B cell (primary cell): Measurements from ENCODE around the gene PDGFC. TPM values are rescaled to one million over a fixed set of nuclear protein-coding genes. Genes with fewer than 3 reads are reported as not detected.

Source experiments
- ATAC-seq: fragments of 200-7000 bp; cut with Tn5 transposase; one replicate; pipeline ENCODE4 v1.10.0; 2021; ENCODE audit warnings: low read depth, mild to moderate bottlenecking, moderate number of reproducible peaks, moderate library complexity
- CTCF ChIA-PET: fragments of 350-600 bp; sonication (Branson Sonifier 250); formaldehyde crosslinking; loops from one replicate; lab custom pipeline; 2021; ENCODE audit warnings: antibody characterized with exemption, inconsistent platforms; lab: Charles Lee
- POLR2A ChIA-PET: fragments of 350-600 bp; sonication (Branson Sonifier 250); formaldehyde crosslinking; loops from one replicate; lab custom pipeline; 2021; ENCODE audit warnings: antibody characterized with exemption; lab: Charles Lee
- DNase-seq: peaks from one replicate; pipeline ENCODE4 v3.0.0; 2013
- H2AFZ ChIP-seq: 2 replicates; pipeline ENCODE4 v1.6.1; 2012; ENCODE audit warnings: mild to moderate bottlenecking, low read depth, low read length; ENCODE audit not compliant: insufficient read depth, poor library complexity, severe bottlenecking
- H3K27ac ChIP-seq, 2 donors: 1 replicate in 1 of 2; 2 replicates in 1 of 2; pipeline ENCODE4 v1.5.1; 2012 to 2013; ENCODE audit warnings: low read length in 2 of 2, mild to moderate bottlenecking in 2 of 2, moderate library complexity in 1 of 2
- H3K27me3 ChIP-seq, 4 experiments: fragments of 200-600 bp in 1 of 4; sonication (generic) in 1 of 4; replicated peaks in 1 of 4; 1 replicate in 2 of 4; 2 replicates in 2 of 4; pipeline versions ENCODE4 v1.6.1 to v1.7.0; 2013 to 2016; ENCODE audit warnings: low read length in 3 of 4, mild to moderate bottlenecking in 2 of 4, mixed read lengths in 1 of 4, moderate library complexity in 1 of 4; ENCODE audit not compliant: insufficient read depth in 4 of 4, control insufficient read depth in 3 of 4; ENCODE audit errors: control extremely low read depth in 1 of 4
- H3K36me3 ChIP-seq, 2 experiments: replicated peaks in 1 of 2; 1 replicate in 1 of 2; 2 replicates in 1 of 2; pipeline versions ENCODE4 v1.6.1 to v1.7.1; 2013; ENCODE audit warnings: low read length in 1 of 2; ENCODE audit not compliant: insufficient read depth in 2 of 2, control insufficient read depth in 1 of 2; ENCODE audit errors: control extremely low read depth in 1 of 2, extremely low read depth in 1 of 2
- H3K4me1 ChIP-seq, 2 donors: fragments of 200-600 bp in 1 of 2; sonication (generic) in 1 of 2; 1 replicate in 1 of 2; 2 replicates in 1 of 2; pipeline versions ENCODE4 v1.5.1 to v1.6.1; 2013 to 2017; ENCODE audit warnings: low read length in 2 of 2; ENCODE audit not compliant: control insufficient read depth in 2 of 2, insufficient read depth in 2 of 2
- H3K4me2 ChIP-seq: replicated peaks from 2 replicates; pipeline ENCODE3; 2012; ENCODE audit warnings: mild to moderate bottlenecking, low read depth, low read length; ENCODE audit not compliant: poor library complexity, severe bottlenecking
- H3K4me3 ChIP-seq, 5 experiments: fragments of 200-600 bp in 1 of 5; sonication (generic) in 1 of 5; 1 replicate in 3 of 5; 2 replicates in 2 of 5; pipeline versions ENCODE4 v1.5.1 to v1.7.0; 2011 to 2016; ENCODE audit warnings: low read length in 4 of 5, mild to moderate bottlenecking in 4 of 5, low read depth in 2 of 5, control low read depth in 1 of 5, moderate library complexity in 1 of 5; ENCODE audit not compliant: insufficient read depth in 1 of 5; ENCODE audit errors: control extremely low read depth in 1 of 5, extremely low read depth in 1 of 5
- H3K79me2 ChIP-seq: fragments of 200-600 bp; sonication (generic); one replicate; pipeline ENCODE4 v1.6.0; 2016; ENCODE audit warnings: low read length; ENCODE audit not compliant: control insufficient read depth, insufficient read depth
- H3K9ac ChIP-seq: fragments of 200-600 bp; sonication (generic); 2 replicates; pipeline ENCODE4 v1.6.1; 2017; ENCODE audit warnings: mild to moderate bottlenecking, low read length, moderate library complexity
- H3K9me3 ChIP-seq, 3 donors: one replicate each; pipeline versions ENCODE4 v1.6.1 to v1.7.1; 2013; ENCODE audit warnings: low read length in 2 of 3; ENCODE audit not compliant: control insufficient read depth in 2 of 3, insufficient read depth in 1 of 3; ENCODE audit errors: control extremely low read depth in 1 of 3
- H4K20me1 ChIP-seq: 2 replicates; pipeline ENCODE4 v1.6.0; 2012; ENCODE audit warnings: mild to moderate bottlenecking, low read length; ENCODE audit not compliant: insufficient read depth, control insufficient read depth, poor library complexity, severe bottlenecking
- H3K27ac Mint-ChIP-seq: one replicate; pipeline ENCODE4 v1.8.0; 2021; ENCODE audit warnings: mixed read lengths
- H3K27me3 Mint-ChIP-seq: one replicate; pipeline ENCODE4 v1.8.0; 2021; ENCODE audit warnings: mixed read lengths
- H3K4me1 Mint-ChIP-seq: one replicate; pipeline ENCODE4 v1.8.0; 2021; ENCODE audit warnings: mixed read lengths
- H3K4me3 Mint-ChIP-seq: one replicate; pipeline ENCODE4 v1.8.0; 2021; ENCODE audit warnings: mixed read lengths
- H3K9me3 Mint-ChIP-seq: one replicate; pipeline ENCODE4 v1.8.0; 2022; ENCODE audit warnings: mixed read lengths; ENCODE audit not compliant: insufficient read depth
- EZH2 ChIP-seq: IDR thresholded peaks from 2 replicates; pipeline ENCODE4 v1.6.1; 2012; ENCODE audit warnings: borderline replicate concordance, low read depth, mild to moderate bottlenecking, moderate library complexity, low read length; ENCODE audit not compliant: insufficient read depth, poor library complexity, severe bottlenecking
- WGBS: methylation state at CpG from one replicate; pipeline ENCODE4 v1.1.5; 2013; ENCODE audit warnings: missing lambda C conversion rate; ENCODE audit not compliant: insufficient coverage; 5-methylcytosine and 5-hydroxymethylcytosine counted together
- intact Hi-C: fragments of 100-400 bp; cut with micrococcal nuclease; formaldehyde crosslinking; loops from one replicate; pipeline ENCODE4 v1.10.0; 2022
- polyA plus RNA-seq: library from polyadenylated mRNA; depleted of rRNA; stranded (reverse); fragments of >200 nt; gene quantifications from 2 replicates; pipeline ENCODE4 v1.2.3, GENCODE V29; 2012
- total RNA-seq, 2 donors: library from RNA; stranded (reverse); fragments of 120-200 nt in 1 of 2; gene quantifications; 1 replicate in 1 of 2; 2 replicates in 1 of 2; pipeline versions ENCODE4 v1.2.3 to v1.2.4, GENCODE V29; 2013 to 2022
- TF ChIP-seq, protein P1 (sequence below): fragments of 200-600 bp; IDR thresholded peaks from one replicate; pipeline ENCODE4 v1.8.0; 2022; ENCODE audit warnings: antibody characterized with exemption, mild to moderate bottlenecking

Gene PDGFC
- total and polyA plus RNA-seq, 2 donors (not counting 1 experiment from before 2014, with no cell fraction given) = 0.10 TPM; not detected in 1

DNA sequence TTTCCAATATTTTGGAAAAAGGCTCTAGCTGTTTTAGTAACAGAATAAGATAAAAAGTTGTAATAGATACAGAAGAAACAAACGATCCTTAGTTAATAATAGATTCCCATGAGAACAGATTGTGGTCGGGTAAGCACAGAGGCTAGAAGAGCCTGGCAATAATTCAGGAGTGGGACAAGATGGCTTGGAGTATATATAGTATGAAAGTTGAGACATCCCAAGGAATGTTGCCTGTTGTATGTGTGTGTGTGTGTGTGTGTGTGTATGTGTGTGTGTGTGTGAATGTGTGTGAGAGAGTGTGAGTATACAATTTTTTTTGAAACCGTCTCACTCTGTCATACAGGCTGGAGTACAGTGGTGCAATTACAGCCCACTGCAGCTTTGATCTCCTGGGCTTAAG lies 150.7 kb downstream of the PDGFC start:
- no peak overlapping the region for H3K27ac Mint-ChIP-seq
- H3K9me3 Mint-ChIP-seq = no peaks in the 10 kb centered on the region
- ATAC-seq (no peak), DNase-seq (no peak)
- Histone ChIP-seq H3K79me2 (no peaks in the 10 kb centered on the region), H3K4me3 (no peak overlapping the region), H2AFZ (no peak overlapping the region), H4K20me1 (no peaks in the 10 kb centered on the region), H3K9me3 (no peaks in the 10 kb centered on the region), H3K4me2 (no peak overlapping the region), H3K9ac (no peak overlapping the region), H3K27ac (no peak overlapping the region), H3K4me1 (no peaks in the 10 kb centered on the region), H3K36me3 (no peaks in the 10 kb centered on the region), H3K27me3 (no peaks in the 10 kb centered on the region)
- no peak overlapping the region for H3K4me3 Mint-ChIP-seq
- TF ChIP-seq, protein P1, sequence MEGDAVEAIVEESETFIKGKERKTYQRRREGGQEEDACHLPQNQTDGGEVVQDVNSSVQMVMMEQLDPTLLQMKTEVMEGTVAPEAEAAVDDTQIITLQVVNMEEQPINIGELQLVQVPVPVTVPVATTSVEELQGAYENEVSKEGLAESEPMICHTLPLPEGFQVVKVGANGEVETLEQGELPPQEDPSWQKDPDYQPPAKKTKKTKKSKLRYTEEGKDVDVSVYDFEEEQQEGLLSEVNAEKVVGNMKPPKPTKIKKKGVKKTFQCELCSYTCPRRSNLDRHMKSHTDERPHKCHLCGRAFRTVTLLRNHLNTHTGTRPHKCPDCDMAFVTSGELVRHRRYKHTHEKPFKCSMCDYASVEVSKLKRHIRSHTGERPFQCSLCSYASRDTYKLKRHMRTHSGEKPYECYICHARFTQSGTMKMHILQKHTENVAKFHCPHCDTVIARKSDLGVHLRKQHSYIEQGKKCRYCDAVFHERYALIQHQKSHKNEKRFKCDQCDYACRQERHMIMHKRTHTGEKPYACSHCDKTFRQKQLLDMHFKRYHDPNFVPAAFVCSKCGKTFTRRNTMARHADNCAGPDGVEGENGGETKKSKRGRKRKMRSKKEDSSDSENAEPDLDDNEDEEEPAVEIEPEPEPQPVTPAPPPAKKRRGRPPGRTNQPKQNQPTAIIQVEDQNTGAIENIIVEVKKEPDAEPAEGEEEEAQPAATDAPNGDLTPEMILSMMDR = no peak
- TF ChIP-seq EZH2 = no peak
- no peaks in the 10 kb centered on the region for H3K4me1 Mint-ChIP-seq
- 58% methylated on average over 2 of the region's 3 CpGs for WGBS
- POLR2A ChIA-PET = no interaction called here
- intact Hi-C loops = no loop called here
- CTCF ChIA-PET = no interaction called here
- no peaks in the 10 kb centered on the region for H3K27me3 Mint-ChIP-seq

DNA sequence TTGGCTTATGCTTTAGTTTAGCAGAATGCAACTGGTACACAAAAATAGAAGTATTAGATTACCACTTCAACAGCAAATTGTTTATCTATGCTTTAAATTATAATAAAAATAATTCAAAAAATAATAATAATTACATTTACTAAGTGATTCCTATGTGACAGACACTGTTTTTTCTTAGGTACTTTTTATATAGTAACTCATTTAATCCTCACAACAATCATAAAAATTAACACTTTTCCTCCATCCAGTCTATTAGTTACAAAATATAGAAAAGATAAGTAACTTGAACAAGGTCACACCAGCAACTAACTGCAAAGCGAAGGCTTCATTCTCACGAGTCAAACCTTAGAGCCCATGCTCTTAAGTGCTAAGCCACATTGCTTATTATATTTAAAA lies 155.2 kb downstream of the PDGFC start:
- no CpG with 5 or more reads among the region's 2 CpGs for WGBS
- no peaks in the 10 kb centered on the region for H3K36me3 ChIP-seq
- POLR2A ChIA-PET = no interaction called here
- no peaks in the 10 kb centered on the region for H3K79me2 ChIP-seq
- Mint-ChIP-seq H3K4me1 (no peaks in the 10 kb centered on the region), H3K9me3 (no peaks in the 10 kb centered on the region), H3K27me3 (no peaks in the 10 kb centered on the region), H3K27ac (no peak overlapping the region), H3K4me3 (no peak overlapping the region)
- DNase-seq (no peak), ATAC-seq (no peak)
- CTCF ChIA-PET = no interaction called here
- no peaks in the 10 kb centered on the region for H3K27me3 ChIP-seq
- intact Hi-C loops = no loop called here
- no peak for TF ChIP-seq EZH2
- TF ChIP-seq, protein P1 = no peak
- no peaks in the 10 kb centered on the region for H3K9me3 ChIP-seq
- no peaks in the 10 kb centered on the region for H4K20me1 ChIP-seq
- H3K9ac ChIP-seq = no peak overlapping the region
- H3K4me1 ChIP-seq = no peaks in the 10 kb centered on the region
- no peak overlapping the region for H3K4me3 ChIP-seq
- H3K4me2 ChIP-seq = no peak overlapping the region
- no peak overlapping the region for H2AFZ ChIP-seq
- H3K27ac ChIP-seq = no peak overlapping the region
